IPS-20b (cell line): ENCODE results near the gene NUMA1.

Source experiments
- H3K27ac ChIP-seq: one replicate; pipeline ENCODE4 v1.5.1; 2013; ENCODE audit warnings: low read length
- H3K27me3 ChIP-seq: 2 replicates; pipeline ENCODE4 v1.6.1; 2013; ENCODE audit warnings: mild to moderate bottlenecking, low read length, inconsistent platforms; ENCODE audit not compliant: insufficient read depth
- H3K36me3 ChIP-seq: 2 replicates; pipeline ENCODE4 v1.6.1; 2013; ENCODE audit warnings: low read depth, mild to moderate bottlenecking, inconsistent platforms, low read length, moderate library complexity; ENCODE audit not compliant: insufficient read depth
- H3K4me1 ChIP-seq: 2 replicates; pipeline ENCODE4 v1.6.1; 2013; ENCODE audit warnings: mild to moderate bottlenecking, control low read depth, inconsistent platforms, low read length, moderate library complexity; ENCODE audit not compliant: insufficient read depth
- H3K4me3 ChIP-seq: 2 replicates; pipeline ENCODE4 v1.5.1; 2013; ENCODE audit warnings: mild to moderate bottlenecking, low read length, inconsistent platforms
- H3K9ac ChIP-seq: 2 replicates; pipeline ENCODE4 v1.6.1; 2013; ENCODE audit warnings: low read depth, mild to moderate bottlenecking, inconsistent platforms, low read length, moderate library complexity
- H3K9me3 ChIP-seq: 2 replicates; pipeline ENCODE4 v1.6.1; 2013; ENCODE audit warnings: mild to moderate bottlenecking, low read depth, low read length, inconsistent platforms; ENCODE audit not compliant: insufficient read depth

The NUMA1 gene

GRCh38 chr11:71995726-71996291, 84.5 kb downstream of the NUMA1 start:
- H3K9me3 ChIP-seq = no peaks in the 10 kb centered on the region
- no peak overlapping the region for H3K9ac ChIP-seq
- H3K27me3 ChIP-seq = no peaks in the 10 kb centered on the region
- H3K4me3 ChIP-seq = no peak overlapping the region
- H3K27ac ChIP-seq = no peak overlapping the region
- no peaks in the 10 kb centered on the region for H3K4me1 ChIP-seq
- H3K36me3 ChIP-seq = peaks cover 33% of the 10 kb centered on the region

GRCh38 chr11:71994786-71995185, 85.6 kb downstream of the NUMA1 start:
- H3K4me1 ChIP-seq = no peaks in the 10 kb centered on the region
- no peaks in the 10 kb centered on the region for H3K9me3 ChIP-seq
- H3K36me3 ChIP-seq = peaks cover 35% of the 10 kb centered on the region
- H3K27me3 ChIP-seq = no peaks in the 10 kb centered on the region
- no peak overlapping the region for H3K9ac ChIP-seq
- no peak overlapping the region for H3K27ac ChIP-seq
- H3K4me3 ChIP-seq = no peak overlapping the region

- H3K36me3 ChIP-seq = peaks cover 35% of the 10 kb centered on the region
- H3K4me3 ChIP-seq = no peak overlapping the region
- H3K4me1 ChIP-seq = no peaks in the 10 kb centered on the region
- no peaks in the 10 kb centered on the region for H3K27me3 ChIP-seq
- H3K9me3 ChIP-seq = no peaks in the 10 kb centered on the region
- no peak overlapping the region for H3K9ac ChIP-seq
- no peak overlapping the region for H3K27ac ChIP-seq
Measured at GRCh38 chr11:71992136-71992730, 88.1 kb downstream of the NUMA1 start.

GRCh38 chr11:71991494-71991893, 88.8 kb downstream of the NUMA1 start:
- H3K4me1 ChIP-seq = no peaks in the 10 kb centered on the region
- H3K9ac ChIP-seq = no peak overlapping the region
- H3K9me3 ChIP-seq = no peaks in the 10 kb centered on the region
- H3K27ac ChIP-seq = no peak overlapping the region
- no peak overlapping the region for H3K4me3 ChIP-seq
- no peaks in the 10 kb centered on the region for H3K27me3 ChIP-seq
- H3K36me3 ChIP-seq = peaks cover 40% of the 10 kb centered on the region

DNA sequence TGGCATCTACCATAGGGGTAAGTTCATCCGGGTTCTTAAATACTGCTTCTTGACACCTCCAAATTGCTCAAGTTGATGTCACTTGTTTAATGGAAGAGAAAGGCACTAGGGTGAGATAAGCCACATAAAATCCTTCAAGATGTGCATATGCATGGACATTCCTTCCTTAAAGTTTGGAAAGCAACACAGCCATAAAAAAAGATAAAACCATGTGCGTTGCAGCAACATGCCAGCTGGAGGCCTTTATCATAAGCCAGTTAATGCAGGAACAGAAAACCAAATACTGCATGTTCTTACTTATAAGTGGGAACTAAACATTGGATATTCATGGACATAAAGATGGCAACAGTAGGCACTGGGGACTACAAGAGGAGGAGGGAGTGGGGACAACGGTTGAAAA, 89.6 kb downstream of the NUMA1 start:
- no peak overlapping the region for H3K9ac ChIP-seq
- no peak overlapping the region for H3K27ac ChIP-seq
- H3K4me3 ChIP-seq = no peak overlapping the region
- no peaks in the 10 kb centered on the region for H3K27me3 ChIP-seq
- H3K36me3 ChIP-seq = peaks cover 41% of the 10 kb centered on the region
- no peaks in the 10 kb centered on the region for H3K4me1 ChIP-seq
- H3K9me3 ChIP-seq = no peaks in the 10 kb centered on the region

DNA sequence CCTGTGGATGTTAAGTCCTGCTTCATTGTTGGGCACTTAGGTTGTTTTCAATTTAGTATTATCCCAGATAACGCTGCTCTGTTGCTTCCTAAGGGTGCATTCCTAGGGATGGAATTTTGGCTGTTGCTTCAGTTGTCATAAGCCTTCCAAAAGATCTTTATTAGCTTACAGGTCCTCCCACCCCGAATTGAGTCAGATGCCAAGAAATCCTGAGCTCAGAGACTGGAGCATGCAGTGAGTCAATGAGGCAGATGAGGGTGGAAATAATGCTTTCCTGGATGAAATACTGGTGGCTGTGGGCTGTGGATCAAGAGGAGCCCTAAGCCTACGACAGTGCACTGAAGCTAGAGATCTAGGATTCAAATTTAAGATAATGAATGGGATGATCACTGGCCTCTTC, 92.3 kb downstream of the NUMA1 start:
- H3K27me3 ChIP-seq = no peaks in the 10 kb centered on the region
- no peak overlapping the region for H3K4me3 ChIP-seq
- H3K9ac ChIP-seq = no peak overlapping the region
- peaks cover 54% of the 10 kb centered on the region for H3K36me3 ChIP-seq
- H3K27ac ChIP-seq = no peak overlapping the region
- H3K9me3 ChIP-seq = no peaks in the 10 kb centered on the region
- H3K4me1 ChIP-seq = no peaks in the 10 kb centered on the region

DNA sequence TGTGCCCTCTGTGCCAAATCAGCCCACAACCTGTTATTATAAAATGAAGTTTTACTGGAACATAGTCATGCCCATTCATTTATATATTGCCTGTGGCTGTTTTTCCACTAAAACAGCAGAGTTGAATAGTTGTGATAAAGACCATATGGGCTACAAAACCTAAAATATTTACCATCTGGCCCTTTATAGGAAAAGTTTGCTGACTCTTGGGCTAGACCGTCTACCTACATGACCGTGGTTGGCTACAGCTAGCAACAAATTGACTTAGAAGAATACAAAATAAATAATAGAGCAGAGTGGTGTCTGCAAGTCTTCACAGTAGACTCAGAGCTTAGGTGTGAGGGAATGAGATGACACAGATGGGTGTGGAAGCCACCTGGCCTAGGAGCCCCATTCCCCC, 92.8 kb downstream of the NUMA1 start:
- H3K9me3 ChIP-seq = no peaks in the 10 kb centered on the region
- no peak overlapping the region for H3K9ac ChIP-seq
- H3K4me3 ChIP-seq = no peak overlapping the region
- no peaks in the 10 kb centered on the region for H3K4me1 ChIP-seq
- no peak overlapping the region for H3K27ac ChIP-seq
- H3K27me3 ChIP-seq = no peaks in the 10 kb centered on the region
- H3K36me3 ChIP-seq = peaks cover 53% of the 10 kb centered on the region

DNA sequence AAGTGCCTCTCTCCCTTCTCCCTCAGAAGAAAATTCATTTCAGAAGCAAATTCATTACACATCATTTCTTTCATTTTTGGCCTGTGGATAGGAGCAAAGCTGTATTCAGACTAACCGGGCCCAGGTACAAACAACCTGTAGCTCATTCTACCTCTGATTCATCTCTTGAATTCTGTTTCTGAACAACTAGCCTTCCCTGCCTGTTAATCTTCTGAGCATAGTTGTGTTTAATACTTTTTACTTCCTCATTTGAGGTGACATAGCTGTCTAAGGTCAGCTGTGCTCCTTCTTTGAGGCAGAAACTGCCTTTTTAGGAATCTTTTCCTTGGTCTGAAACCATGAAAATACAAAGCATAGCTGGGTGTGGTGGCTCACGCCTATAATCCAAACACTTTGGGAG, 94.2 kb downstream of the NUMA1 start:
- Histone ChIP-seq H3K27ac (no peak overlapping the region), H3K4me3 (no peak overlapping the region), H3K9me3 (no peaks in the 10 kb centered on the region), H3K9ac (no peak overlapping the region), H3K36me3 (peaks cover 47% of the 10 kb centered on the region), H3K4me1 (no peaks in the 10 kb centered on the region), H3K27me3 (no peaks in the 10 kb centered on the region)

GRCh38 chr11:71979602-71980001, 100.7 kb downstream of the NUMA1 start:
- H3K27me3 ChIP-seq = no peaks in the 10 kb centered on the region
- no peak overlapping the region for H3K27ac ChIP-seq
- no peaks in the 10 kb centered on the region for H3K9me3 ChIP-seq
- H3K4me3 ChIP-seq = no peak overlapping the region
- peaks cover 45% of the 10 kb centered on the region for H3K36me3 ChIP-seq
- no peaks in the 10 kb centered on the region for H3K4me1 ChIP-seq
- H3K9ac ChIP-seq = no peak overlapping the region

GRCh38 chr11:71979094-71979493, 101.2 kb downstream of the NUMA1 start:
- H3K36me3 ChIP-seq = peaks cover 49% of the 10 kb centered on the region
- no peak overlapping the region for H3K4me3 ChIP-seq
- H3K9ac ChIP-seq = no peak overlapping the region
- no peak overlapping the region for H3K27ac ChIP-seq
- no peaks in the 10 kb centered on the region for H3K27me3 ChIP-seq
- H3K4me1 ChIP-seq = no peaks in the 10 kb centered on the region
- H3K9me3 ChIP-seq = no peaks in the 10 kb centered on the region

DNA sequence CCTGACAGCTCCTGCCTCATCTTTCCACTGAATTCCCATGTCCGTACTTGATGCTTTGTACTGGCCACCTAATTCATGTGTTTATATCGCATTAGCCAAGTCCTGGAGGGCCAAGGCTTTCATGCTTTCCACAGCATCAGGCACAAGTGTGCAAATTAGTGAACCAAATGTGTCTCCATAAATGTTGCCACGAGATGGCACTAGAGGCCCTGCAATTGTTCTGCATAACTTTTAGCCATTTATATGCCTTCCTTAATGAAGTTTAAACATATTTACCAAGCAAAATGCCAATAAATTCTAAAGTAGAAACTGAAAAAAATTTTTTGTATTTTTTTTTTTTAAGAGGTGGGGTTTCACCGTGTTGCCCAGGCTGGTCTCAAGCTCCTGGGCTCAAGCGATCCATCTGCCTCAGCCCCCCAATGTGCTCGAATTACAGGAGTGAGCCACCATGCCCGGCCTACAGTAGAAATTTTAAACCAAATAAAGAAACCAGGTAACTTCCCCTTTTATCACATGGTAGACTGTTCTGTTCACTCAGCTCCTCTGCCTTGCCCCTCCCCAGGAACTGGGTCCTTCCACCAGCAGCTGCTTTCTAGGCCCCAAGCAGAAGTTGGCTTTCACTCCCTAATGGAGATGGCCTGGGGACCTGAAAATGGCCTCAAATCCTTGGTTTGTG, 102.5 kb downstream of the NUMA1 start:
- H3K9me3 ChIP-seq = no peaks in the 10 kb centered on the region
- H3K9ac ChIP-seq = no peak overlapping the region
- no peaks in the 10 kb centered on the region for H3K27me3 ChIP-seq
- H3K4me3 ChIP-seq = no peak overlapping the region
- H3K36me3 ChIP-seq = peaks cover 38% of the 10 kb centered on the region
- no peak overlapping the region for H3K27ac ChIP-seq
- H3K4me1 ChIP-seq = no peaks in the 10 kb centered on the region

GRCh38 chr11:71977090-71977489, 103.3 kb downstream of the NUMA1 start:
- Histone ChIP-seq H3K9me3 (no peaks in the 10 kb centered on the region), H3K4me1 (no peaks in the 10 kb centered on the region), H3K4me3 (no peak overlapping the region), H3K27me3 (no peaks in the 10 kb centered on the region), H3K36me3 (peaks cover 39% of the 10 kb centered on the region), H3K9ac (no peak overlapping the region), H3K27ac (no peak overlapping the region)
